H9 (cell line): ENCODE results near the gene PEMT. TPM values are rescaled to one million over a fixed set of nuclear protein-coding genes. Genes with fewer than 3 reads are reported as not detected.

ENCODE experiments used
- DNase-seq: peaks from one replicate; pipeline ENCODE4 v3.0.0-alpha.2; 2017
- H2AFZ ChIP-seq: one replicate; pipeline ENCODE4 v1.6.1; 2013; ENCODE audit warnings: mild to moderate bottlenecking, low read length, control low read depth, moderate library complexity
- H2AK5ac ChIP-seq: 2 replicates; pipeline ENCODE4 v1.6.1; 2013; ENCODE audit warnings: low read length, control low read depth, mixed read lengths; ENCODE audit not compliant: insufficient read length
- H2BK120ac ChIP-seq: one replicate; pipeline ENCODE4 v1.6.1; 2013; ENCODE audit warnings: low read depth, mild to moderate bottlenecking, low read length, control low read depth, inconsistent platforms; ENCODE audit not compliant: poor library complexity, severe bottlenecking
- H2BK12ac ChIP-seq: 2 replicates; pipeline ENCODE4 v1.6.1; 2013; ENCODE audit warnings: low read length, control low read depth, mixed read lengths, low read depth; ENCODE audit not compliant: insufficient read length
- H2BK15ac ChIP-seq: 2 replicates; pipeline ENCODE4 v1.6.1; 2013; ENCODE audit warnings: low read depth, low read length, control low read depth
- H2BK20ac ChIP-seq: one replicate; pipeline ENCODE4 v1.6.1; 2013; ENCODE audit warnings: low read depth, mild to moderate bottlenecking, low read length, control low read depth, inconsistent platforms; ENCODE audit not compliant: poor library complexity, severe bottlenecking
- H2BK5ac ChIP-seq: 2 replicates; pipeline ENCODE4 v1.6.1; 2013; ENCODE audit warnings: low read length, control low read depth, mixed read lengths; ENCODE audit not compliant: insufficient read length
- H3K14ac ChIP-seq: 2 replicates; pipeline ENCODE4 v1.6.1; 2013; ENCODE audit warnings: low read length, control low read depth; ENCODE audit not compliant: insufficient read depth
- H3K18ac ChIP-seq: 2 replicates; pipeline ENCODE4 v1.6.1; 2013; ENCODE audit warnings: low read depth, mild to moderate bottlenecking, mixed read lengths, low read length, control low read depth; ENCODE audit not compliant: insufficient read length
- H3K23ac ChIP-seq: 2 replicates; pipeline ENCODE4 v1.6.1; 2013; ENCODE audit warnings: low read length, control low read depth, mixed read lengths, low read depth; ENCODE audit not compliant: insufficient read length
- H3K23me2 ChIP-seq: 2 replicates; pipeline ENCODE4 v1.6.1; 2013; ENCODE audit warnings: low read depth, mild to moderate bottlenecking, mixed read lengths, low read length, control low read depth; ENCODE audit not compliant: insufficient read length, poor library complexity, severe bottlenecking
- H3K27ac ChIP-seq: 2 replicates; pipeline ENCODE4 v1.5.1; 2013; ENCODE audit warnings: low read length, control low read depth, mixed read lengths, low read depth; ENCODE audit not compliant: insufficient read length
- H3K27me3 ChIP-seq: 2 replicates; pipeline ENCODE4 v1.6.1; 2013; ENCODE audit warnings: low read length, control low read depth, inconsistent platforms; ENCODE audit not compliant: insufficient read depth
- H3K4ac ChIP-seq: 2 replicates; pipeline ENCODE4 v1.6.1; 2013; ENCODE audit warnings: low read depth, mild to moderate bottlenecking, control low read depth, inconsistent platforms, low read length, moderate library complexity
- H3K4me1 ChIP-seq: 2 replicates; pipeline ENCODE4 v1.6.1; 2013; ENCODE audit warnings: low read length, control low read depth, inconsistent platforms; ENCODE audit not compliant: insufficient read depth
- H3K4me2 ChIP-seq: 2 replicates; pipeline ENCODE4 v1.6.1; 2013; ENCODE audit warnings: low read length, control low read depth, mixed read lengths; ENCODE audit not compliant: insufficient read length, insufficient read depth
- H3K56ac ChIP-seq: 2 replicates; pipeline ENCODE4 v1.6.1; 2013; ENCODE audit warnings: low read depth, mild to moderate bottlenecking, mixed read lengths, low read length, control low read depth; ENCODE audit not compliant: insufficient read length
- H3K79me1 ChIP-seq: 2 replicates; pipeline ENCODE4 v1.6.1; 2013; ENCODE audit warnings: low read depth, mild to moderate bottlenecking, moderate library complexity, low read length, control low read depth, inconsistent platforms; ENCODE audit not compliant: insufficient read depth, poor library complexity, severe bottlenecking
- H3K79me2 ChIP-seq: 2 replicates; pipeline ENCODE4 v1.6.1; 2013; ENCODE audit warnings: low read length, control low read depth, inconsistent platforms; ENCODE audit not compliant: insufficient read depth
- H3K9ac ChIP-seq: 2 replicates; pipeline ENCODE4 v1.6.1; 2013; ENCODE audit warnings: low read length, control low read depth, mixed read lengths; ENCODE audit not compliant: insufficient read length; ENCODE audit errors: extremely low read depth
- H3K9me3 ChIP-seq: one replicate; pipeline ENCODE4 v1.6.1; 2013; ENCODE audit warnings: low read depth, low read length, inconsistent platforms; ENCODE audit not compliant: control insufficient read depth
- H3T11ph ChIP-seq: one replicate; pipeline ENCODE4 v1.6.1; 2013; ENCODE audit warnings: mild to moderate bottlenecking, low read length, control low read depth, inconsistent platforms
- H4K20me1 ChIP-seq: one replicate; pipeline ENCODE4 v1.6.1; 2013; ENCODE audit not compliant: control insufficient read depth, insufficient read length, insufficient read depth
- H4K5ac ChIP-seq: 2 replicates; pipeline ENCODE4 v1.6.1; 2013; ENCODE audit warnings: low read depth, mild to moderate bottlenecking, mixed read lengths, low read length, control low read depth; ENCODE audit not compliant: insufficient read length
- H4K8ac ChIP-seq: replicated peaks from 2 replicates; pipeline ENCODE4 v1.6.1; 2013; ENCODE audit warnings: low read length, control low read depth, mixed read lengths, low read depth; ENCODE audit not compliant: insufficient read length
- H4K91ac ChIP-seq: 2 replicates; pipeline ENCODE4 v1.6.1; 2013; ENCODE audit warnings: low read depth, mild to moderate bottlenecking, moderate library complexity, mixed read lengths, low read length, control low read depth; ENCODE audit not compliant: insufficient read length
- H3K27ac Mint-ChIP-seq, 3 experiments: 2 replicates in 2 of 3; 3 replicates in 1 of 3; pipeline ENCODE4 v1.8.0; 2020 to 2021; ENCODE audit warnings: mixed read lengths in 3 of 3, mild to moderate bottlenecking in 1 of 3, moderate library complexity in 1 of 3
- H3K27me3 Mint-ChIP-seq: 2 replicates; pipeline ENCODE4 v1.8.0; 2021; ENCODE audit warnings: low read depth, mild to moderate bottlenecking, moderate library complexity, mixed read lengths
- H3K36me3 Mint-ChIP-seq, 3 experiments: 2 replicates in 2 of 3; 3 replicates in 1 of 3; pipeline ENCODE4 v1.8.0; 2020 to 2021; ENCODE audit warnings: low read depth in 3 of 3, mixed read lengths in 3 of 3; ENCODE audit not compliant: insufficient read depth in 1 of 3
- H3K4me1 Mint-ChIP-seq, 2 experiments: 2 replicates each; pipeline ENCODE4 v1.8.0; 2020; ENCODE audit warnings: mixed read lengths in 2 of 2
- H3K4me3 Mint-ChIP-seq, 2 experiments: 2 replicates in 1 of 2; 3 replicates in 1 of 2; pipeline ENCODE4 v1.8.0; 2020 to 2021; ENCODE audit warnings: mild to moderate bottlenecking in 2 of 2, mixed read lengths in 2 of 2, moderate library complexity in 1 of 2
- H3K9me3 Mint-ChIP-seq, 2 experiments: 2 replicates in 1 of 2; 3 replicates in 1 of 2; pipeline ENCODE4 v1.8.0; 2020; ENCODE audit warnings: mild to moderate bottlenecking in 2 of 2, mixed read lengths in 2 of 2, moderate library complexity in 1 of 2
- WGBS: extraction: QIAGEN DNeasy Blood & Tissue Kit; methylation state at CpG from one replicate; pipeline ENCODE4 v1.1.7; 2013; ENCODE audit warnings: missing lambda C conversion rate, low lambda C conversion rate, mixed read lengths; ENCODE audit not compliant: insufficient read length; ENCODE audit errors: extremely low coverage; 5-methylcytosine and 5-hydroxymethylcytosine counted together
- total RNA-seq: library from RNA; stranded (reverse); gene quantifications from 2 replicates; pipeline ENCODE4 v1.2.1, GENCODE V29; 2021
- TF ChIP-seq, protein P1 (sequence below): fragments of 200-600 bp; sonication (generic); conservative IDR thresholded peaks from 3 replicates; pipeline ENCODE4 v1.8.0; 2021; ENCODE audit warnings: antibody characterized with exemption, mild to moderate bottlenecking

PEMT gene
- total RNA-seq, 1 experiment from 2014 or later = 63.2 TPM

DNA sequence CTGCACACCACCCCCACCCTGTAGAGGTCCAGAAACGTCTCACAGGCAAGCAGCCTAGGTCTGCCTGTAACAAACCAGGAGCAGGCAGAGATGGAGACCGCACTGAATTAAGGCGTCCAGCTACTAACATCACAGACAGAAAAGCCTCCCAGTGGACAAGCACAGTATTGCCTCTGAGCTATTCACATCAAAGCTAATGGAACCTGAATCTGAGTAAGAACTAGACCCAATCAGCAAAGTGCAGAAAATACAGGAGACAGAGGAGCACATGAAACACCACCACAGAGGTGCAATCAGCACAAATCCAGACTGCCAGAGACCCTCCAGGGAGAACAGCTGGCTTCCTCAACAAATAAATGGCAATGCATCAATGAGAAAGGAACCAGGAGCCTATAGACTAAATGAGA, 22.2 kb upstream of the PEMT start:
- no peak overlapping the region for H2AK5ac ChIP-seq
- no peak overlapping the region for H2BK5ac ChIP-seq
- Mint-ChIP-seq H3K4me3 (no peak overlapping the region), H3K36me3 (peaks cover 8 to 22% (median 11%) of the 10 kb centered on the region in 3 experiments), H3K4me1 (peaks cover 41 to 46% of the 10 kb centered on the region in 2 experiments), H3K9me3 (peaks cover 12 to 19% of the 10 kb centered on the region in 2 experiments), H3K27me3 (no peaks in the 10 kb centered on the region; the same call in 1 of the 2 replicates), H3K27ac (no peak overlapping the region)
- no peak overlapping the region for H3K23ac ChIP-seq
- H3K27me3 ChIP-seq = no peaks in the 10 kb centered on the region
- H3K27ac ChIP-seq = no peak overlapping the region
- TF ChIP-seq, protein P1, sequence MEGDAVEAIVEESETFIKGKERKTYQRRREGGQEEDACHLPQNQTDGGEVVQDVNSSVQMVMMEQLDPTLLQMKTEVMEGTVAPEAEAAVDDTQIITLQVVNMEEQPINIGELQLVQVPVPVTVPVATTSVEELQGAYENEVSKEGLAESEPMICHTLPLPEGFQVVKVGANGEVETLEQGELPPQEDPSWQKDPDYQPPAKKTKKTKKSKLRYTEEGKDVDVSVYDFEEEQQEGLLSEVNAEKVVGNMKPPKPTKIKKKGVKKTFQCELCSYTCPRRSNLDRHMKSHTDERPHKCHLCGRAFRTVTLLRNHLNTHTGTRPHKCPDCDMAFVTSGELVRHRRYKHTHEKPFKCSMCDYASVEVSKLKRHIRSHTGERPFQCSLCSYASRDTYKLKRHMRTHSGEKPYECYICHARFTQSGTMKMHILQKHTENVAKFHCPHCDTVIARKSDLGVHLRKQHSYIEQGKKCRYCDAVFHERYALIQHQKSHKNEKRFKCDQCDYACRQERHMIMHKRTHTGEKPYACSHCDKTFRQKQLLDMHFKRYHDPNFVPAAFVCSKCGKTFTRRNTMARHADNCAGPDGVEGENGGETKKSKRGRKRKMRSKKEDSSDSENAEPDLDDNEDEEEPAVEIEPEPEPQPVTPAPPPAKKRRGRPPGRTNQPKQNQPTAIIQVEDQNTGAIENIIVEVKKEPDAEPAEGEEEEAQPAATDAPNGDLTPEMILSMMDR = peak; percentile 76
- H3K79me2 ChIP-seq = 0 out of 2 replicates have a peak, but pooled peaks cover 2% of the 10 kb centered on the region
- H2AFZ ChIP-seq = no peak overlapping the region
- peaks cover 4% of the 10 kb centered on the region; the same call in 1 of the 2 replicates for H3K4me1 ChIP-seq
- H3K4ac ChIP-seq = no peak overlapping the region
- H3T11ph ChIP-seq = no peak overlapping the region
- H4K91ac ChIP-seq = no peak overlapping the region
- H2BK20ac ChIP-seq = no peak overlapping the region
- no peaks in the 10 kb centered on the region for H4K20me1 ChIP-seq
- no peak overlapping the region for H3K9ac ChIP-seq
- no peak overlapping the region for H3K14ac ChIP-seq
- H3K9me3 ChIP-seq = no peaks in the 10 kb centered on the region
- H2BK120ac ChIP-seq = no peak overlapping the region
- H3K18ac ChIP-seq = no peak overlapping the region
- no peaks in the 10 kb centered on the region for H3K79me1 ChIP-seq
- no peaks in the 10 kb centered on the region for H3K23me2 ChIP-seq
- no CpG with 5 or more reads among the region's 3 CpGs for WGBS
- no peak overlapping the region for H2BK15ac ChIP-seq
- no peak overlapping the region for H2BK12ac ChIP-seq
- H3K56ac ChIP-seq = no peak overlapping the region
- no peak overlapping the region for H3K4me2 ChIP-seq
- H4K8ac ChIP-seq = no peak overlapping the region
- DNase-seq = peak; percentile 90
- no peak overlapping the region for H4K5ac ChIP-seq
